PC-3 (cell line): ENCODE results near the gene TSFM.
A peak's percentile ranks its signal among the peaks of the same experiment; 100 is the strongest.

ENCODE experiments used
- EZH2 ChIP-seq: fragments of 300-600 bp; sonication (generic); IDR thresholded peaks from one replicate; pipeline ENCODE4 v1.6.1; 2017; ENCODE audit warnings: antibody characterized with exemption, mild to moderate bottlenecking, low read length; ENCODE audit not compliant: unreplicated experiment
- EZH2phosphoT487 ChIP-seq: fragments of 300-600 bp; sonication (generic); IDR thresholded peaks from 2 replicates; pipeline ENCODE4 v1.6.1; 2018; ENCODE audit warnings: mild to moderate bottlenecking, antibody characterized with exemption, low read length, borderline replicate concordance
- TF ChIP-seq, protein P1 (sequence below): fragments of 300-600 bp; sonication (generic); conservative IDR thresholded peaks from 2 replicates; pipeline ENCODE4 v1.5.1; 2017; ENCODE audit warnings: antibody characterized with exemption, low read depth, mild to moderate bottlenecking, low read length

DNA sequence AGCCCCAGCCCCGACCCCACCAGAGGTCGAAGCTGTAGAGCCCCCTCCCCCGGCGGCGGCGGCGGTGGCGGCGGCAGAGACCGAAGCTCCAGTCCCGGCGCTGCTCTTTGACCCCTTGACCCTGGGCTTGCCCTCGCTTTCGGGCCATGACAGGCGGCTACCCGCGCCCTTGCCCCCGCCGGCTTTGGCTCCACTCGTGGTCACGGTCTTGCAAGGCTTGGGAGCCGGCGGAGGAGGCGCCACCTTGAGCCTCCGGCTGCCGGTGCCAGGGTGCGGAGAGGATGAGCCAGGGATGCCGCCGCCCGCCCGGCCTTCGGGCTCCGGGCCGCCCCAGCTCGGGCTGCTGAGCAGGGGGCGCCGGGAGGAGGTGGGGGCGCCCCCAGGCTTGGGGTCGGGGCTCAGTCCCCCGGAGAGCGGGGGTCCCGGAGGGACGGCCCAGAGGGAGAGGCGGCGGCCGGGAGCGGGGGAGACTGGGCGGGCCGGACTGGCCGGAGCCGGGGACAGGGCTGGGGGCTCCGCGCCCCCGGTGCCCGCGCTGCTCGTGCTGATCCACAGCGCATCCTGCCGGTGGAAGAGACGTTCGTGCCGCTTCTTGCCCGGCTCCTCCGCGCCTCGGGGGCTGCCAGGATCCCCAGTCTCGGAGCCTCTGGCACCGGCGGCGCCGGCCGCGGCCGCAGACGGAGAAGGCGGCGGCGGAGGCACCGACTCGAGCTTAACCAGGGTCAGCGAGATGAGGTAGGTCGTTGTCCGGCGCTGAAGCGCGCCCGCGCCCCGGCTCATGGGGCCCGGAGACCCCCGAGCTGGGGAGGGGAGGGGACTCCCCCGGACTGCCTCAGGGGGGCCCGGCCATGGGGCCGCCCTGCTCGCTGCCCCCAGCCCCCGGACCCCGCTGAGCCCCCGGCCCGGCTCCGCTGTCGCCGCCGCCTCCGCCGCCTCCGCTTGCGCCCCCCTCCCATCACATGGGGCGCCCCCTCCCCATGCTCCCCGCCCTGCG is 44.8 kb upstream of the TSFM start:
- TF ChIP-seq, protein P1, sequence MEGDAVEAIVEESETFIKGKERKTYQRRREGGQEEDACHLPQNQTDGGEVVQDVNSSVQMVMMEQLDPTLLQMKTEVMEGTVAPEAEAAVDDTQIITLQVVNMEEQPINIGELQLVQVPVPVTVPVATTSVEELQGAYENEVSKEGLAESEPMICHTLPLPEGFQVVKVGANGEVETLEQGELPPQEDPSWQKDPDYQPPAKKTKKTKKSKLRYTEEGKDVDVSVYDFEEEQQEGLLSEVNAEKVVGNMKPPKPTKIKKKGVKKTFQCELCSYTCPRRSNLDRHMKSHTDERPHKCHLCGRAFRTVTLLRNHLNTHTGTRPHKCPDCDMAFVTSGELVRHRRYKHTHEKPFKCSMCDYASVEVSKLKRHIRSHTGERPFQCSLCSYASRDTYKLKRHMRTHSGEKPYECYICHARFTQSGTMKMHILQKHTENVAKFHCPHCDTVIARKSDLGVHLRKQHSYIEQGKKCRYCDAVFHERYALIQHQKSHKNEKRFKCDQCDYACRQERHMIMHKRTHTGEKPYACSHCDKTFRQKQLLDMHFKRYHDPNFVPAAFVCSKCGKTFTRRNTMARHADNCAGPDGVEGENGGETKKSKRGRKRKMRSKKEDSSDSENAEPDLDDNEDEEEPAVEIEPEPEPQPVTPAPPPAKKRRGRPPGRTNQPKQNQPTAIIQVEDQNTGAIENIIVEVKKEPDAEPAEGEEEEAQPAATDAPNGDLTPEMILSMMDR = peak; percentile 9; the same call in 1 of the 2 replicates
- TF ChIP-seq EZH2phosphoT487 = peak; percentile 52; the same call in 1 of the 2 replicates
- peak; percentile 94 for TF ChIP-seq EZH2
